ENCODE data around the gene STXBP3. TPM values are rescaled to one million over a fixed set of nuclear protein-coding genes. Genes with fewer than 3 reads are reported as not detected.

STXBP3 gene
- total and polyA plus RNA-seq, 2 donors (not counting 1 experiment from before 2014, with no cell fraction given) = 13.3 to 78.1 TPM

- CTCF ChIA-PET = no interaction called here
- peaks cover 4 to 5% of the 10 kb centered on the region in 2 donors for H3K4me1 ChIP-seq (ENCODE audit: control insufficient read depth in 2 of 2, insufficient read depth in 2 of 2, low read length in 2 of 2)
- peak overlapping the region; percentile 90 for H3K4me2 ChIP-seq (replicated peaks; ENCODE audit: low read depth, low read length, poor library complexity, severe bottlenecking)
Measured at GRCh38 chr1:108747898-108748297, 1.4 kb downstream of the STXBP3 start.

GRCh38 chr1:108749081-108749480 lies 2.6 kb downstream of the STXBP3 start:
- Histone ChIP-seq H3K4me3 (ENCODE audit: control extremely low read depth in 1 of 5, extremely low read depth in 1 of 5, insufficient read depth in 1 of 5, low read depth in 2 of 5, low read length in 4 of 5) (no peak overlapping the region), H3K4me1 (ENCODE audit: control insufficient read depth in 2 of 2, insufficient read depth in 2 of 2, low read length in 2 of 2) (peaks cover 4 to 5% of the 10 kb centered on the region in 2 donors), H3K36me3 (replicated peaks in 1 of 2; ENCODE audit: control extremely low read depth in 1 of 2, control insufficient read depth in 1 of 2, extremely low read depth in 1 of 2, insufficient read depth in 2 of 2, low read length in 1 of 2) (peaks cover 6 to 7% of the 10 kb centered on the region in 2 experiments), H3K4me2 (replicated peaks; ENCODE audit: low read depth, low read length, poor library complexity, severe bottlenecking) (no peak overlapping the region), H3K9ac (ENCODE audit: low read length) (no peak overlapping the region), H2AFZ (ENCODE audit: insufficient read depth, low read depth, low read length, poor library complexity, severe bottlenecking) (no peak overlapping the region), H3K27me3 (replicated peaks in 1 of 4; ENCODE audit: control extremely low read depth in 1 of 4, control insufficient read depth in 3 of 4, insufficient read depth in 4 of 4, low read length in 3 of 4) (no peaks in the 10 kb centered on the region), H3K27ac (ENCODE audit: low read length in 2 of 2) (no peak overlapping the region), H3K79me2 (ENCODE audit: control insufficient read depth, insufficient read depth, low read length) (peaks cover 37% of the 10 kb centered on the region), H4K20me1 (ENCODE audit: control insufficient read depth, insufficient read depth, low read length, poor library complexity, severe bottlenecking) (no peaks in the 10 kb centered on the region), H3K9me3 (ENCODE audit: control extremely low read depth in 1 of 3, control insufficient read depth in 2 of 3, insufficient read depth in 1 of 3, low read length in 2 of 3) (no peaks in the 10 kb centered on the region)
- H3K9me3 Mint-ChIP-seq (ENCODE audit: insufficient read depth) = no peaks in the 10 kb centered on the region
- CTCF ChIA-PET = interaction anchor here (0.5 kb wide), 1 partner anchor 458 kb away, joined by 3 read pairs; no protein-coding TSS in a partner anchor
- 100% methylated on average over 2 of the region's 4 CpGs for WGBS (ENCODE audit: insufficient coverage)
- intact Hi-C loops (cut with micrococcal nuclease) = loop anchor here (5.0 kb wide), 5 partner anchors 213 to 552 kb away; partner anchors contain the start of genes CLCC1, ELAPOR1 and TMEM167B
- POLR2A ChIA-PET = no interaction called here
- H3K27me3 Mint-ChIP-seq = no peaks in the 10 kb centered on the region
- H3K4me3 Mint-ChIP-seq = no peak overlapping the region
- TF ChIP-seq EZH2 (IDR thresholded peaks at IDR 0.05; ENCODE audit: borderline replicate concordance, insufficient read depth, low read depth, low read length, poor library complexity, severe bottlenecking) (no peak), CTCF (IDR thresholded peaks at IDR 0.05) (no peak)
- H3K27ac Mint-ChIP-seq = no peak overlapping the region
- peaks cover 33% of the 10 kb centered on the region for H3K4me1 Mint-ChIP-seq
- ATAC-seq (ENCODE audit: low read depth) (no peak), DNase-seq (no peak)

More at GRCh38 chr1:108747898-108748297, 1.4 kb downstream of the STXBP3 start:
- Histone ChIP-seq H4K20me1 (ENCODE audit: control insufficient read depth, insufficient read depth, low read length, poor library complexity, severe bottlenecking) (no peaks in the 10 kb centered on the region), H3K9ac (ENCODE audit: low read length) (no peak overlapping the region), H3K9me3 (ENCODE audit: control extremely low read depth in 1 of 3, control insufficient read depth in 2 of 3, insufficient read depth in 1 of 3, low read length in 2 of 3) (no peaks in the 10 kb centered on the region), H3K27me3 (replicated peaks in 1 of 4; ENCODE audit: control extremely low read depth in 1 of 4, control insufficient read depth in 3 of 4, insufficient read depth in 4 of 4, low read length in 3 of 4) (no peaks in the 10 kb centered on the region), H3K79me2 (ENCODE audit: control insufficient read depth, insufficient read depth, low read length) (peaks cover 37% of the 10 kb centered on the region), H3K27ac (ENCODE audit: low read length in 2 of 2) (no peak overlapping the region), H2AFZ (ENCODE audit: insufficient read depth, low read depth, low read length, poor library complexity, severe bottlenecking) (no peak overlapping the region), H3K36me3 (replicated peaks in 1 of 2; ENCODE audit: control extremely low read depth in 1 of 2, control insufficient read depth in 1 of 2, extremely low read depth in 1 of 2, insufficient read depth in 2 of 2, low read length in 1 of 2) (peaks cover 4% of the 10 kb centered on the region in 2 experiments), H3K4me3 (ENCODE audit: control extremely low read depth in 1 of 5, extremely low read depth in 1 of 5, insufficient read depth in 1 of 5, low read depth in 2 of 5, low read length in 4 of 5) (peak overlapping the region in 1 of 5 experiments; percentile 41)
- Mint-ChIP-seq H3K27me3 (no peaks in the 10 kb centered on the region), H3K27ac (no peak overlapping the region), H3K9me3 (ENCODE audit: insufficient read depth) (no peaks in the 10 kb centered on the region), H3K4me3 (peak overlapping the region; percentile 70), H3K4me1 (peaks cover 33% of the 10 kb centered on the region)
- POLR2A ChIA-PET = no interaction called here
- WGBS (ENCODE audit: insufficient coverage) = no CpG with 5 or more reads among the region's 3 CpGs
- TF ChIP-seq CTCF (IDR thresholded peaks at IDR 0.05) (no peak), EZH2 (IDR thresholded peaks at IDR 0.05; ENCODE audit: borderline replicate concordance, insufficient read depth, low read depth, low read length, poor library complexity, severe bottlenecking) (no peak)
- no peak for DNase-seq
- intact Hi-C loops (cut with micrococcal nuclease) = loop anchor here (2.0 to 5.0 kb wide), 8 partner anchors 187 to 679 kb away; partner anchors contain the start of genes CLCC1, EEIG2, ELAPOR1 and PSMA5
- no peak for ATAC-seq (ENCODE audit: low read depth)

Data from B cell (primary cell).